ENCODE results near the gene FBXO42.
"Not testable (repeated sequence)": the region's sequence is repeated elsewhere in the genome, so short reads cannot be mapped to it uniquely, and the experiment has no call there.

The FBXO42 gene

GRCh38 chr1:16372535-16373285 lies 20.4 kb upstream of the FBXO42 start:
- no peak for DNase-seq (ENCODE audit: low read depth in 3 of 3)

- DNase-seq (ENCODE audit: low read depth in 3 of 3) = no peak
Measured at GRCh38 chr1:16371725-16372124, 19.4 kb upstream of the FBXO42 start.

GRCh38 chr1:16369821-16370220 lies 17.5 kb upstream of the FBXO42 start:
- DNase-seq (ENCODE audit: low read depth in 3 of 3) = no peak

- no peak for DNase-seq (ENCODE audit: low read depth in 3 of 3)
Measured at GRCh38 chr1:16367968-16368890, 15.9 kb upstream of the FBXO42 start.

- peak; percentile 68 to 85 (median 78) for DNase-seq (ENCODE audit: low read depth in 3 of 3)
Measured at GRCh38 chr1:16367258-16367967, 15.1 kb upstream of the FBXO42 start.

GRCh38 chr1:16366722-16367257 lies 14.5 kb upstream of the FBXO42 start, which contains the start of gene SZRD1:
Gene SZRD1, plus strand, starts transcription at chr1:16367242. Its CDS starts 16 bp downstream, at chr1:16367258.
- peak; percentile 80 to 94 (median 91) for DNase-seq (ENCODE audit: low read depth in 3 of 3)

- DNase-seq (ENCODE audit: low read depth in 3 of 3) = not testable (repeated sequence)
Measured at GRCh38 chr1:16365146-16365498, 12.8 kb upstream of the FBXO42 start.

GRCh38 chr1:16356867-16357266 lies 4.6 kb upstream of the FBXO42 start:
- no peak for DNase-seq (ENCODE audit: low read depth in 3 of 3)

- DNase-seq (ENCODE audit: low read depth in 3 of 3) = no peak
Measured at GRCh38 chr1:16354619-16355018, 2.3 kb upstream of the FBXO42 start.

GRCh38 chr1:16352842-16353535 lies 709 bp upstream of the FBXO42 start:
- no peak for DNase-seq (ENCODE audit: low read depth in 3 of 3)

GRCh38 chr1:16351456-16351993 lies 755 bp downstream of the FBXO42 start:
- no peak for DNase-seq (ENCODE audit: low read depth in 3 of 3)

- no peak for DNase-seq (ENCODE audit: low read depth in 3 of 3)
Measured at GRCh38 chr1:16349847-16350406, 2.4 kb downstream of the FBXO42 start.

- no peak for DNase-seq (ENCODE audit: low read depth in 3 of 3)
Measured at GRCh38 chr1:16348414-16349182, 3.7 kb downstream of the FBXO42 start.

GRCh38 chr1:16343276-16343675 lies 9.0 kb downstream of the FBXO42 start:
- not testable (repeated sequence) for DNase-seq (ENCODE audit: low read depth in 3 of 3)

- DNase-seq (ENCODE audit: low read depth in 3 of 3) = no peak
Measured at GRCh38 chr1:16342331-16343062, 9.8 kb downstream of the FBXO42 start.

- no peak for DNase-seq (ENCODE audit: low read depth in 3 of 3)
Measured at GRCh38 chr1:16340673-16341072, 11.6 kb downstream of the FBXO42 start.

- no peak for DNase-seq (ENCODE audit: low read depth in 3 of 3)
Measured at GRCh38 chr1:16338961-16339360, 13.3 kb downstream of the FBXO42 start.

GRCh38 chr1:16334655-16335340 lies 17.5 kb downstream of the FBXO42 start:
- no peak for DNase-seq (ENCODE audit: low read depth in 3 of 3)

Measured in stimulated activated CD4-positive, alpha-beta T cell treated with anti-CD3 and anti-CD28 coated beads, TNF-alpha, amount 100 ng/mL, for 48 hours (primary cell).